B cell (primary cell): Measurements from ENCODE around the gene SHISA8.

ENCODE experiments used
- EZH2 ChIP-seq: IDR thresholded peaks from 2 replicates; pipeline ENCODE4 v1.6.1; 2012; ENCODE audit warnings: borderline replicate concordance, low read depth, mild to moderate bottlenecking, moderate library complexity, low read length; ENCODE audit not compliant: insufficient read depth, poor library complexity, severe bottlenecking
- TF ChIP-seq, protein P1 (sequence below): fragments of 200-600 bp; IDR thresholded peaks from one replicate; pipeline ENCODE4 v1.8.0; 2022; ENCODE audit warnings: antibody characterized with exemption, mild to moderate bottlenecking

GRCh38 chr22:41891407-41891806, 23.5 kb downstream of the SHISA8 start:
- TF ChIP-seq, protein P1, sequence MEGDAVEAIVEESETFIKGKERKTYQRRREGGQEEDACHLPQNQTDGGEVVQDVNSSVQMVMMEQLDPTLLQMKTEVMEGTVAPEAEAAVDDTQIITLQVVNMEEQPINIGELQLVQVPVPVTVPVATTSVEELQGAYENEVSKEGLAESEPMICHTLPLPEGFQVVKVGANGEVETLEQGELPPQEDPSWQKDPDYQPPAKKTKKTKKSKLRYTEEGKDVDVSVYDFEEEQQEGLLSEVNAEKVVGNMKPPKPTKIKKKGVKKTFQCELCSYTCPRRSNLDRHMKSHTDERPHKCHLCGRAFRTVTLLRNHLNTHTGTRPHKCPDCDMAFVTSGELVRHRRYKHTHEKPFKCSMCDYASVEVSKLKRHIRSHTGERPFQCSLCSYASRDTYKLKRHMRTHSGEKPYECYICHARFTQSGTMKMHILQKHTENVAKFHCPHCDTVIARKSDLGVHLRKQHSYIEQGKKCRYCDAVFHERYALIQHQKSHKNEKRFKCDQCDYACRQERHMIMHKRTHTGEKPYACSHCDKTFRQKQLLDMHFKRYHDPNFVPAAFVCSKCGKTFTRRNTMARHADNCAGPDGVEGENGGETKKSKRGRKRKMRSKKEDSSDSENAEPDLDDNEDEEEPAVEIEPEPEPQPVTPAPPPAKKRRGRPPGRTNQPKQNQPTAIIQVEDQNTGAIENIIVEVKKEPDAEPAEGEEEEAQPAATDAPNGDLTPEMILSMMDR, result no peak
- no peak for TF ChIP-seq EZH2
